SK-N-SH treated with all-trans-retinoic acid at 6 μM for 48 hours (cell line): ENCODE data around the gene LVRN.

Experiments used
- BACH2 ChIP-seq: fragments of 250-450 bp; sonication (Bioruptor Pico); IDR thresholded peaks from 2 replicates; pipeline ENCODE4 v1.9.0; 2021; ENCODE audit warnings: mild to moderate bottlenecking, borderline replicate concordance
- CREB5 ChIP-seq: fragments of 250-450 bp; sonication (Bioruptor Pico); IDR thresholded peaks from 2 replicates; pipeline ENCODE4 v1.5.1; 2020; ENCODE audit warnings: low read depth, mild to moderate bottlenecking, moderate library complexity
- CSRNP3 ChIP-seq: fragments of 250-450 bp; sonication (Bioruptor Pico); IDR thresholded peaks from 2 replicates; pipeline ENCODE4 v1.5.1; 2021; ENCODE audit warnings: mild to moderate bottlenecking, moderate library complexity
- PATZ1 ChIP-seq: fragments of 250-450 bp; sonication (Bioruptor Pico); IDR thresholded peaks from 2 replicates; pipeline ENCODE4 v1.8.0; 2020; ENCODE audit warnings: mild to moderate bottlenecking, moderate library complexity, borderline replicate concordance
- TCF4 ChIP-seq: fragments of 250-450 bp; sonication (Bioruptor Pico); IDR thresholded peaks from 2 replicates; pipeline ENCODE4 v1.8.0; 2021; ENCODE audit warnings: mild to moderate bottlenecking, moderate library complexity, borderline replicate concordance
- TOX ChIP-seq: fragments of 250-450 bp; sonication (Bioruptor Pico); IDR thresholded peaks from 2 replicates; pipeline ENCODE4 v1.8.0; 2021; ENCODE audit warnings: mild to moderate bottlenecking, moderate library complexity, borderline replicate concordance
- ZNF70 ChIP-seq: fragments of 450-650 bp; formaldehyde crosslinking; IDR thresholded peaks from 2 replicates; pipeline ENCODE4 v1.5.0; 2020; ENCODE audit warnings: mild to moderate bottlenecking, moderate library complexity

GRCh38 chr5:116032094-116032517 is 69.8 kb downstream of the LVRN start, which contains the start of gene ARL14EPL:
- TF ChIP-seq BACH2 (no peak), TOX (CRISPR knock-in tag) (no peak), CSRNP3 (CRISPR knock-in tag) (no peak), PATZ1 (no peak), TCF4 (CRISPR knock-in tag) (no peak), ZNF70 (CRISPR knock-in tag) (no peak), CREB5 (CRISPR knock-in tag) (no peak)
